GM12874 (cell line): ENCODE results near the gene CLMP.

Experiments used
- CTCF ChIP-seq: IDR thresholded peaks from 2 replicates; pipeline ENCODE4 v1.5.1; 2011; ENCODE audit warnings: low read depth, mild to moderate bottlenecking, control low read depth, low read length, moderate library complexity; ENCODE audit not compliant: insufficient read depth

CLMP gene

GRCh38 chr11:123047266-123047946 lies 147.6 kb downstream of the CLMP start:
- no peak for TF ChIP-seq CTCF

- no peak for TF ChIP-seq CTCF
Observed at GRCh38 chr11:123046473-123047259, 148.4 kb downstream of the CLMP start.

GRCh38 chr11:123045101-123045500 lies 149.9 kb downstream of the CLMP start:
- no peak for TF ChIP-seq CTCF

- TF ChIP-seq CTCF: no peak
Observed at GRCh38 chr11:123041185-123041584, 153.9 kb downstream of the CLMP start.

GRCh38 chr11:123040111-123040432 lies 155.0 kb downstream of the CLMP start:
- TF ChIP-seq CTCF: no peak

- TF ChIP-seq CTCF: no peak
Observed at GRCh38 chr11:123035831-123036230, 159.2 kb downstream of the CLMP start.

- TF ChIP-seq CTCF: no peak
Observed at GRCh38 chr11:123034597-123034996, 160.5 kb downstream of the CLMP start.
